GM12801 (cell line): ENCODE results near the gene TTYH2.

Experiments used
- CTCF ChIP-seq: IDR thresholded peaks from one replicate; pipeline ENCODE4 v1.5.1; 2011; ENCODE audit warnings: control low read depth; ENCODE audit not compliant: insufficient read length; ENCODE audit errors: extremely low read depth

TTYH2 gene

GRCh38 chr17:74241431-74241830, 28.1 kb downstream of the TTYH2 start:
- no peak for TF ChIP-seq CTCF

GRCh38 chr17:74241847-74242246, 28.5 kb downstream of the TTYH2 start:
- no peak for TF ChIP-seq CTCF

- no peak for TF ChIP-seq CTCF
Observed at GRCh38 chr17:74243013-74243755, 29.8 kb downstream of the TTYH2 start.

- TF ChIP-seq CTCF = no peak
Observed at GRCh38 chr17:74244128-74244527, 30.8 kb downstream of the TTYH2 start.

- no peak for TF ChIP-seq CTCF
Observed at GRCh38 chr17:74244548-74244947, 31.2 kb downstream of the TTYH2 start.

GRCh38 chr17:74245145-74245831, 31.9 kb downstream of the TTYH2 start:
- no peak for TF ChIP-seq CTCF

- no peak for TF ChIP-seq CTCF
Observed at GRCh38 chr17:74245871-74246270, 32.5 kb downstream of the TTYH2 start.
